IPS-20b (cell line): ENCODE results near the gene VDAC2.

ENCODE experiments used
- H3K27ac ChIP-seq: one replicate; pipeline ENCODE4 v1.5.1; 2013; ENCODE audit warnings: low read length
- H3K27me3 ChIP-seq: 2 replicates; pipeline ENCODE4 v1.6.1; 2013; ENCODE audit warnings: mild to moderate bottlenecking, low read length, inconsistent platforms; ENCODE audit not compliant: insufficient read depth
- H3K36me3 ChIP-seq: 2 replicates; pipeline ENCODE4 v1.6.1; 2013; ENCODE audit warnings: low read depth, mild to moderate bottlenecking, inconsistent platforms, low read length, moderate library complexity; ENCODE audit not compliant: insufficient read depth
- H3K4me1 ChIP-seq: 2 replicates; pipeline ENCODE4 v1.6.1; 2013; ENCODE audit warnings: mild to moderate bottlenecking, control low read depth, inconsistent platforms, low read length, moderate library complexity; ENCODE audit not compliant: insufficient read depth
- H3K4me3 ChIP-seq: 2 replicates; pipeline ENCODE4 v1.5.1; 2013; ENCODE audit warnings: mild to moderate bottlenecking, low read length, inconsistent platforms
- H3K9ac ChIP-seq: 2 replicates; pipeline ENCODE4 v1.6.1; 2013; ENCODE audit warnings: low read depth, mild to moderate bottlenecking, inconsistent platforms, low read length, moderate library complexity
- H3K9me3 ChIP-seq: 2 replicates; pipeline ENCODE4 v1.6.1; 2013; ENCODE audit warnings: mild to moderate bottlenecking, low read depth, low read length, inconsistent platforms; ENCODE audit not compliant: insufficient read depth

The VDAC2 gene

GRCh38 chr10:75244487-75245353 is 34.1 kb downstream of the VDAC2 start:
- Histone ChIP-seq H3K27me3 (no peaks in the 10 kb centered on the region), H3K4me1 (peaks cover 4% of the 10 kb centered on the region; the same call in 1 of the 2 replicates), H3K27ac (no peak overlapping the region), H3K9me3 (no peaks in the 10 kb centered on the region), H3K36me3 (no peaks in the 10 kb centered on the region), H3K9ac (no peak overlapping the region), H3K4me3 (no peak overlapping the region)

- Histone ChIP-seq H3K27me3 (no peaks in the 10 kb centered on the region), H3K4me1 (peaks cover 4% of the 10 kb centered on the region; the same call in 1 of the 2 replicates), H3K36me3 (no peaks in the 10 kb centered on the region), H3K9ac (no peak overlapping the region), H3K27ac (no peak overlapping the region), H3K4me3 (no peak overlapping the region), H3K9me3 (no peaks in the 10 kb centered on the region)
These were observed 35.0 kb downstream of the VDAC2 start for GRCh38 chr10:75245354-75246250.

GRCh38 chr10:75246506-75246905 is 35.9 kb downstream of the VDAC2 start:
- H3K9me3 ChIP-seq, result no peaks in the 10 kb centered on the region
- H3K27ac ChIP-seq, result no peak overlapping the region
- no peaks in the 10 kb centered on the region for H3K36me3 ChIP-seq
- H3K4me1 ChIP-seq, result peaks cover 4% of the 10 kb centered on the region; the same call in 1 of the 2 replicates
- H3K4me3 ChIP-seq, result no peak overlapping the region
- no peak overlapping the region for H3K9ac ChIP-seq
- no peaks in the 10 kb centered on the region for H3K27me3 ChIP-seq

GRCh38 chr10:75247797-75248196 is 37.2 kb downstream of the VDAC2 start:
- no peak overlapping the region for H3K27ac ChIP-seq
- H3K36me3 ChIP-seq, result no peaks in the 10 kb centered on the region
- no peak overlapping the region for H3K9ac ChIP-seq
- peaks cover 4% of the 10 kb centered on the region; the same call in 1 of the 2 replicates for H3K4me1 ChIP-seq
- H3K9me3 ChIP-seq, result peaks cover 2% of the 10 kb centered on the region; the same call in 1 of the 2 replicates
- no peak overlapping the region for H3K4me3 ChIP-seq
- H3K27me3 ChIP-seq, result no peaks in the 10 kb centered on the region

GRCh38 chr10:75250934-75251333 is 40.3 kb downstream of the VDAC2 start:
- H3K4me3 ChIP-seq, result no peak overlapping the region
- no peaks in the 10 kb centered on the region for H3K36me3 ChIP-seq
- H3K9ac ChIP-seq, result no peak overlapping the region
- H3K27me3 ChIP-seq, result no peaks in the 10 kb centered on the region
- H3K4me1 ChIP-seq, result peaks cover under 1% of the 10 kb centered on the region; the same call in 1 of the 2 replicates
- no peak overlapping the region for H3K27ac ChIP-seq
- H3K9me3 ChIP-seq, result peaks cover 20% of the 10 kb centered on the region

DNA sequence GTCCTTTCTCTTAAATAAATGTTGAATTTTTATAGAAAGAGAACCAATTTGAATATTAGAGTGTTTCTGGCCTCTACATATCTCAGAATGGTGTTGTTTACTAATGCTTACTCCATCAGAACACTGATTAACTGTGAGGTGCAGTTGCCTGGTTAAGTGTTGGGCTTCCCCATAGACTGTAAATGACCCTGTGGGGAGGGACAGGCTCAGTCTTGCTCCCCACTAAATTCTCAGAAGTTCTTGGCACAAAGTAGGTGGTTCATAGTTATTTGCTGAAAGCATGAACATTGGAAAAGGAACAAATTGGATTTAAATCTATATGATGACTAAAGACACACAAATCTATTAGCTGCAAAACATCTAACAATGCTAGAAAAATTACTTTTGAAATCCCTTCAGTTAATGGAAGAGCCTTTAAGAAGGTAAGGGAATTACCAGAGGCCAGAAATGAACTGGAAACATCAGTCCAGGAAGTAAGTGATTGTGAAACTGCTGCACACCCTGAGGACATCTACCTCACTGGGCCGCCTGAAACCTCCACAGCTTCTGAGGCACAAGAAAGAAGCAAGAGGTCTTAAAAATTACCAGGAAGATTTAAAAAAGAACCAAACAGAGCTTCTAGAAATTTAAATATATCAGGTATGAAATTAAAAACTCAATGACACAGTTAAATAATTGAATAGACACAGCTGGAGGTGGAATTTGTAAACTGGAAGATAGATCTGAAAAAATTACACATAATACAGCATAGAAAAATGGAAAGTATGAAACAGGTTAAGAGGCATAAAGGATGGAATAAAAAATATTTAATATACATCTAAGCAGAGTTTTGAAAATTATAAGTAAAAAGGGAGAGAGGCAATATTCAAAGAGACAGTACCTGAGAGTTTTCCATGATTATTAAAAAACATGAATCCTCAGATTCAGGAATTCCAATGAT is 43.0 kb downstream of the VDAC2 start:
- peaks cover 20% of the 10 kb centered on the region for H3K9me3 ChIP-seq
- H3K27ac ChIP-seq, result no peak overlapping the region
- no peaks in the 10 kb centered on the region for H3K36me3 ChIP-seq
- H3K9ac ChIP-seq, result no peak overlapping the region
- H3K4me1 ChIP-seq, result no peaks in the 10 kb centered on the region
- no peak overlapping the region for H3K4me3 ChIP-seq
- no peaks in the 10 kb centered on the region for H3K27me3 ChIP-seq

DNA sequence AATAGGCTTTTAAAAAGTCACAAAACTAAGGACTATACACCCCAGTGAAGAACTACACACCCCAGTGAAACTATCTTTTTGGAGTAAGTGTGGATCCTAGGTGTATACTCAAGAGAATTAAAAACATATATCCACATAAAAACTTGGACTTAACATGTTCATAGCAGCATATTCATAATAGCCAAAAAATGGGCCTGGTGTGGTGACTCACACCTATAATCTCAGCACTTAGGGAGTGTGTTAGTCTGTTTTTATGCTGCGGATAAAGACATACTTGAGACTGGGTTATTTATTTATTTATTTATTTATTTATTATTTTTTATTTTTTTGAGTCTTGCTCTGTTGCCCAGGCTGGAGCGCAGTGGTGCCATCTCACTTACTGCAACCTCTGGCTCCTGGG is 44.1 kb downstream of the VDAC2 start:
- H3K9ac ChIP-seq, result no peak overlapping the region
- no peak overlapping the region for H3K4me3 ChIP-seq
- H3K9me3 ChIP-seq, result peaks cover 20% of the 10 kb centered on the region
- no peaks in the 10 kb centered on the region for H3K36me3 ChIP-seq
- H3K27ac ChIP-seq, result no peak overlapping the region
- no peaks in the 10 kb centered on the region for H3K27me3 ChIP-seq
- H3K4me1 ChIP-seq, result no peaks in the 10 kb centered on the region

DNA sequence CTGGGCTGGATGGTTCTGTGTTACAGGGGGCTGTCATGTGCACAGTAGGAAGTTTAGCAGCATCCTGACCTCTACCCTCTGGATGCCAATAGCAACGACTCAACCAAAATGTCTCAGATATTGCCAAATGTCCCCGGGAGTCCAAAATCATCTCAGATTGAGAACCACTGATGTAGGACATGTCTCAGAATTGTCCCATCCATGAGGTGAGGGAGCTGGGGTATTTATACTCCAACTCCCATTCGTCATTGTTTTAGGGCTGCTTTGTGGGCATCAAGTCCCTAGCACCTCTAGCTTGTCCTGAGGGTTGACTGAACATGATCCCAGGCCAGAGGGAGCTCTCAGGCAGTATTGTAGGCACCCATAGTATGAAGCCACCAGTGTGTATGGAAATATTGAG is 50.4 kb downstream of the VDAC2 start:
- H3K4me3 ChIP-seq, result no peak overlapping the region
- no peak overlapping the region for H3K27ac ChIP-seq
- H3K4me1 ChIP-seq, result no peaks in the 10 kb centered on the region
- no peaks in the 10 kb centered on the region for H3K27me3 ChIP-seq
- H3K9ac ChIP-seq, result no peak overlapping the region
- H3K9me3 ChIP-seq, result no peaks in the 10 kb centered on the region
- no peaks in the 10 kb centered on the region for H3K36me3 ChIP-seq

GRCh38 chr10:75261813-75262705 is 51.5 kb downstream of the VDAC2 start:
- Histone ChIP-seq H3K4me1 (no peaks in the 10 kb centered on the region), H3K9me3 (no peaks in the 10 kb centered on the region), H3K9ac (no peak overlapping the region), H3K4me3 (no peak overlapping the region), H3K27ac (no peak overlapping the region), H3K36me3 (no peaks in the 10 kb centered on the region), H3K27me3 (no peaks in the 10 kb centered on the region)

DNA sequence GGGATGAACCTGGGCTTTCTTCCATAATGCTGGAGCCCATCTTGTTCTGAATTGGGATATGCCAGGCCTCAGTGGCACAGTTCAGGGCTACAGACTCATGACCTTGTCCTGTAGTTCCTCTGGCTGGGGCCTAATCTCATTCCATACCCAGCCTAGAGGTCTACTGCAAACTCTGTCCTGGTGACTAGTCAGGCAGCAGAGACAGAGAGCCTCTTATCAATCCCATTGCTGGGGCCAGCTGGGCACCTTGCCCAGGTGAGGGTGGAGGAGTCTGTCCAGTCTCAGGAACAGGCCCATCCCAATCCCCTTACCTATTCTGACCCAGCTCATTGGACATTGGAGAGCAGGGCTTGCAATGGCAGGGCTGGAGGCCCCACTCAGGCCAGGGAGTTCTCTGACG is 53.2 kb downstream of the VDAC2 start:
- Histone ChIP-seq H3K27me3 (no peaks in the 10 kb centered on the region), H3K4me3 (no peak overlapping the region), H3K9me3 (no peaks in the 10 kb centered on the region), H3K9ac (no peak overlapping the region), H3K27ac (no peak overlapping the region), H3K36me3 (no peaks in the 10 kb centered on the region), H3K4me1 (no peaks in the 10 kb centered on the region)
